Bronchial epithelial cell (primary cell): ENCODE measurements around the gene LMBRD2. TPM values are rescaled to one million over a fixed set of nuclear protein-coding genes. Genes with fewer than 3 reads are reported as not detected.
A peak's percentile ranks its signal among the peaks of the same experiment; 100 is the strongest.
"Not testable (repeated sequence)": the region's sequence is repeated elsewhere in the genome, so short reads cannot be mapped to it uniquely, and the experiment has no call there.

Experiments
- DNase-seq: peaks from one replicate; pipeline ENCODE4 v3.0.0-alpha.2; 2010; ENCODE audit warnings: low read depth
- FAIRE-seq: peaks from 2 replicates; lab custom pipeline; 2011; peaks lifted over from hg19 to GRCh38; lab: Jason Lieb, UNC
- H3K27me3 ChIP-seq: 2 replicates; pipeline ENCODE4 v1.5.1; 2011; ENCODE audit warnings: low read length; ENCODE audit not compliant: control insufficient read depth, insufficient read depth
- H3K36me3 ChIP-seq: 2 replicates; pipeline ENCODE4 v1.5.1; 2011; ENCODE audit warnings: low read length; ENCODE audit not compliant: control insufficient read depth, insufficient read depth
- H3K4me3 ChIP-seq: 2 replicates; pipeline ENCODE4 v1.5.1; 2011; ENCODE audit warnings: mild to moderate bottlenecking, low read depth, low read length, control low read depth
- total RNA-seq: library from RNA; depleted of rRNA; stranded (reverse); fragments of >200 nt; gene quantifications from 2 replicates; pipeline ENCODE4 v1.2.1, GENCODE V29; 2014
- TF ChIP-seq, protein P1 (sequence below): IDR thresholded peaks from 2 replicates; pipeline ENCODE4 v1.5.1; 2011; ENCODE audit warnings: mild to moderate bottlenecking, moderate library complexity, low read length, control low read depth, inconsistent platforms; ENCODE audit not compliant: insufficient read depth, severe bottlenecking

Gene LMBRD2
- total RNA-seq, 1 donor from 2014 or later: 5.3 TPM

DNA sequence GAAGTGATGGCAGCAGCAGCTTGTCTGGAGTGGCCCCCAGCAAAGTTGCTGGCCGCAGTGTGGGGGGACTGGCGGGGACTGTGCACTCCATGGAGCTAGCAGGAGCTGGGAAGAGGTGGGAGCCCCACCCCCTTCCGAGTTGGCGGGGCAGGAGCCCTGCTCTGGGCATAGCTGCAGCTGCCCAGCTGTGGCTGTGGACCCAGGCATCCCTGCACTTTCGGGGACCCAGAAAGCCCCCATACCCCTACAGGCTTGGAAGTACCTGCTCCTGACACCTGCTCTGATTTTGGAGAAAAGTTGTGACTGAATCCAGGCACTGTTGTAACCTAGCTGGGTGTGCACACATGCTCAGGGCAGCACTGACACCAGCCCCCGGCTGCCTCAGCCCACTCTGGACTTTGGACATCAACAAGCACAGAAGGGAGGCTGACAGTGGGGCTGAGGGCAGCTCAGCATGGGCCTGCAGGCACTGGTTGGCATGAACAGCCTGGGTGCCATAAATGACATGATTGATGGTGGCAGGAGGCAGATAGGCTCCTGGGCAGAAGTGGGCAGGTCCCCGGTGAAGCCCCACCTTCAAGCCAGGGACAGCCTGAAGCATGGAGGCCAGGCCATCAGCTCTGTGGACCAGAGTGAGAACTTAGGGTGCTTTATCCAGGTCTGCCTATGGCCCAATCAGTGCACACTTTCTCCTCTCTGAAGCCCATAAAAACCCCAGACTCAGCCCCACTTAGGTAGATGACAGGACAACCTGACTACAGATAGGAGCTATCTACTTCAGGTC is 12.6 kb downstream of the LMBRD2 start:
- no peaks in the 10 kb centered on the region for H3K27me3 ChIP-seq
- TF ChIP-seq, protein P1, sequence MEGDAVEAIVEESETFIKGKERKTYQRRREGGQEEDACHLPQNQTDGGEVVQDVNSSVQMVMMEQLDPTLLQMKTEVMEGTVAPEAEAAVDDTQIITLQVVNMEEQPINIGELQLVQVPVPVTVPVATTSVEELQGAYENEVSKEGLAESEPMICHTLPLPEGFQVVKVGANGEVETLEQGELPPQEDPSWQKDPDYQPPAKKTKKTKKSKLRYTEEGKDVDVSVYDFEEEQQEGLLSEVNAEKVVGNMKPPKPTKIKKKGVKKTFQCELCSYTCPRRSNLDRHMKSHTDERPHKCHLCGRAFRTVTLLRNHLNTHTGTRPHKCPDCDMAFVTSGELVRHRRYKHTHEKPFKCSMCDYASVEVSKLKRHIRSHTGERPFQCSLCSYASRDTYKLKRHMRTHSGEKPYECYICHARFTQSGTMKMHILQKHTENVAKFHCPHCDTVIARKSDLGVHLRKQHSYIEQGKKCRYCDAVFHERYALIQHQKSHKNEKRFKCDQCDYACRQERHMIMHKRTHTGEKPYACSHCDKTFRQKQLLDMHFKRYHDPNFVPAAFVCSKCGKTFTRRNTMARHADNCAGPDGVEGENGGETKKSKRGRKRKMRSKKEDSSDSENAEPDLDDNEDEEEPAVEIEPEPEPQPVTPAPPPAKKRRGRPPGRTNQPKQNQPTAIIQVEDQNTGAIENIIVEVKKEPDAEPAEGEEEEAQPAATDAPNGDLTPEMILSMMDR: no peak
- FAIRE-seq: no peak
- peaks cover 2% of the 10 kb centered on the region for H3K36me3 ChIP-seq
- no peak overlapping the region for H3K4me3 ChIP-seq
- no peak for DNase-seq

- H3K27me3 ChIP-seq: no peaks in the 10 kb centered on the region
- peaks cover 2% of the 10 kb centered on the region for H3K36me3 ChIP-seq
- no peak overlapping the region for H3K4me3 ChIP-seq
- TF ChIP-seq, protein P1: no peak
- DNase-seq: no peak
- FAIRE-seq: no peak
Observed at GRCh38 chr5:36136581-36136980, 15.1 kb downstream of the LMBRD2 start.

- H3K36me3 ChIP-seq: peaks cover 2% of the 10 kb centered on the region
- no peak overlapping the region for H3K4me3 ChIP-seq
- no peaks in the 10 kb centered on the region for H3K27me3 ChIP-seq
- FAIRE-seq (no peak), DNase-seq (peak; percentile 36)
- TF ChIP-seq, protein P1: no peak
Observed at GRCh38 chr5:36135988-36136387, 15.7 kb downstream of the LMBRD2 start.

GRCh38 chr5:36133009-36133408 is 18.7 kb downstream of the LMBRD2 start:
- H3K36me3 ChIP-seq, DNase-seq, FAIRE-seq, H3K4me3 ChIP-seq, H3K27me3 ChIP-seq: not testable (repeated sequence)

GRCh38 chr5:36129666-36130065 is 22.0 kb downstream of the LMBRD2 start:
- not testable (repeated sequence) for DNase-seq, H3K36me3 ChIP-seq, H3K27me3 ChIP-seq, H3K4me3 ChIP-seq, FAIRE-seq

DNA sequence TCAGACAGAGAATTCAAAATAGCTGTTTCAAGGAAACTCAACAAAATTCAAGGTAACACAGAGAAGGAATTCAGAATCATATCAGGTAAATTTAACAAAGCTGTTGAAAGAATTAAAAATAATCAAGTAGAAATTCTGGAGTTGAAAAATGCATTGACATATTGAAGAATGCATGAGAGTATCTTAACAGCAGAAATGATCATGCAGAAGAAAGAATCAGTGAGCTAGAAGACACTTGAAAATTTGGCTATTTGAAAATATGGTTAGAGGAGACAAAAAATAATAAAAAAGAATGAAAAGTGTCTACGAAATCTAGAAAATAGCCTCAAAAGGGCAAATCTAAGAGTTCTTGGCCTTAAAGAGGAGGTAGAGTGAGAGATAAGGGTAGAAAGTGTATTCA is 22.9 kb downstream of the LMBRD2 start:
- FAIRE-seq: no peak
- TF ChIP-seq, protein P1: no peak
- H3K36me3 ChIP-seq: no peaks in the 10 kb centered on the region

DNA sequence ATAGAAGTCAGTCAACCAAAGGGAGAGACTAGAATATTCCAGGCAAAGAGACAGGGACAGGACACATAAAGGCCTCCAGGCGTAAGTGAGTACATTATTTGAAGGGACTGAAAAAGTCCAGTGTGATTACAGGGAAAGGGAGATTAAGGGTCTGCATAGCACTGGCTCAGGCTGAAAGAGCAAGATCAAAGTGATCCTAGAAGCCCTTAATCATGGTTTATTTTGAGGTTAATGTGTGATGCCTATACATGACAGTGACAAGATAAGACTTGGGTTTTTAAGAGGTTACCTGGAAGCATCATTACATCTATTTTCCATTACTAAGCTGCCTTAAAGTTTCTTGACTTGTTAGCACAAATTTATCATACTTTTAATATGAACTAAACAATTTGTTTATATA is 25.8 kb downstream of the LMBRD2 start:
- DNase-seq: no peak
- Histone ChIP-seq H3K27me3 (no peaks in the 10 kb centered on the region), H3K36me3 (no peaks in the 10 kb centered on the region), H3K4me3 (no peak overlapping the region)
- FAIRE-seq: no peak
- TF ChIP-seq, protein P1: no peak

More for the DNA sequence above, 22.9 kb downstream of the LMBRD2 start:
- DNase-seq: no peak
- H3K27me3 ChIP-seq: no peaks in the 10 kb centered on the region
- no peak overlapping the region for H3K4me3 ChIP-seq
